Thymus (tissue), 11 donors: ENCODE measurements around the gene PDPR. TPM values are rescaled to one million over a fixed set of nuclear protein-coding genes. Genes with fewer than 3 reads are reported as not detected.
"Not testable (repeated sequence)": the region's sequence is repeated elsewhere in the genome, so short reads cannot be mapped to it uniquely, and the experiment has no call there.

Source experiments
- DNase-seq, 9 donors: peaks; one replicate each; pipeline ENCODE4 v3.0.0-alpha.2; 2013; ENCODE audit warnings: low spot score in 9 of 9, low read depth in 6 of 9, missing footprints in 1 of 9
- H3K27ac ChIP-seq, 2 donors: one replicate each; pipeline ENCODE4 v1.5.1; 2013; ENCODE audit warnings: control low read depth in 1 of 2, low read depth in 1 of 2, low read length in 1 of 2, mild to moderate bottlenecking in 1 of 2, moderate library complexity in 1 of 2
- H3K27me3 ChIP-seq, 2 donors: one replicate each; pipeline ENCODE4 v1.5.1; 2013; ENCODE audit warnings: low read length in 1 of 2; ENCODE audit not compliant: control insufficient read depth in 2 of 2, insufficient read depth in 1 of 2
- H3K36me3 ChIP-seq, 2 donors: one replicate each; pipeline ENCODE4 v1.5.1; 2013; ENCODE audit warnings: low read length in 1 of 2, mild to moderate bottlenecking in 1 of 2, moderate library complexity in 1 of 2; ENCODE audit not compliant: control insufficient read depth in 2 of 2, insufficient read depth in 2 of 2
- H3K4me1 ChIP-seq, 2 donors: one replicate each; pipeline ENCODE4 v1.5.1; 2013; ENCODE audit warnings: low read length in 2 of 2; ENCODE audit not compliant: control insufficient read depth in 2 of 2, insufficient read depth in 2 of 2
- H3K4me3 ChIP-seq, 2 donors: one replicate each; pipeline ENCODE4 v1.5.1; 2013; ENCODE audit warnings: low read length in 2 of 2, control low read depth in 1 of 2, mild to moderate bottlenecking in 1 of 2
- H3K9me3 ChIP-seq, 2 donors: one replicate each; pipeline ENCODE4 v1.5.1; 2013; ENCODE audit warnings: low read length in 1 of 2, mild to moderate bottlenecking in 1 of 2; ENCODE audit not compliant: control insufficient read depth in 2 of 2, insufficient read depth in 1 of 2
- WGBS: extraction: QIAGEN DNeasy Blood & Tissue Kit; methylation state at CpG from one replicate; pipeline ENCODE4 v1.1.7; 2013; 5-methylcytosine and 5-hydroxymethylcytosine counted together
- polyA plus RNA-seq: library from polyadenylated mRNA; stranded (reverse); fragments of 200-250 nt; gene quantifications from one replicate; pipeline ENCODE4 v1.2.3, GENCODE V29; 2013
- total RNA-seq: library from RNA; stranded (reverse); fragments of 120-200 nt; gene quantifications from one replicate; pipeline ENCODE4 v1.2.4, GENCODE V29; 2013
- donor health status: healthy.

PDPR gene
- total and polyA plus RNA-seq, 2 donors = 8.4 to 10.1 TPM

GRCh38 chr16:70198230-70198629, 84.1 kb downstream of the PDPR start:
- H3K4me1 ChIP-seq, H3K9me3 ChIP-seq, H3K27me3 ChIP-seq, DNase-seq, H3K27ac ChIP-seq, H3K36me3 ChIP-seq, H3K4me3 ChIP-seq: not testable (repeated sequence)
- 93% methylated on average over 9 of the region's 9 CpGs for WGBS

GRCh38 chr16:70198666-70199065, 84.5 kb downstream of the PDPR start:
- H3K36me3 ChIP-seq, H3K27me3 ChIP-seq, DNase-seq, H3K4me3 ChIP-seq, H3K27ac ChIP-seq, H3K9me3 ChIP-seq, H3K4me1 ChIP-seq: not testable (repeated sequence)
- 91% methylated on average over 3 of the region's 3 CpGs for WGBS

GRCh38 chr16:70199170-70199569, 85.0 kb downstream of the PDPR start:
- H3K36me3 ChIP-seq, H3K9me3 ChIP-seq, H3K4me3 ChIP-seq, H3K27me3 ChIP-seq, H3K4me1 ChIP-seq, H3K27ac ChIP-seq, DNase-seq: not testable (repeated sequence)
- WGBS = 95% methylated on average over 9 of the region's 9 CpGs

- not testable (repeated sequence) for H3K36me3 ChIP-seq, H3K27ac ChIP-seq, H3K4me3 ChIP-seq, H3K9me3 ChIP-seq, DNase-seq, H3K27me3 ChIP-seq, H3K4me1 ChIP-seq
- WGBS = 91% methylated on average over 8 of the region's 8 CpGs
Observed at GRCh38 chr16:70200063-70200462, 85.9 kb downstream of the PDPR start.

GRCh38 chr16:70203508-70203907, 89.4 kb downstream of the PDPR start:
- not testable (repeated sequence) for H3K9me3 ChIP-seq, DNase-seq, H3K4me3 ChIP-seq, H3K27ac ChIP-seq, H3K27me3 ChIP-seq, H3K4me1 ChIP-seq, H3K36me3 ChIP-seq
- 89% methylated on average over 4 of the region's 7 CpGs for WGBS

- 94% methylated on average over 17 of the region's 29 CpGs for WGBS
- H3K27ac ChIP-seq, H3K4me3 ChIP-seq, H3K4me1 ChIP-seq, DNase-seq, H3K9me3 ChIP-seq, H3K27me3 ChIP-seq, H3K36me3 ChIP-seq: not testable (repeated sequence)
Observed at GRCh38 chr16:70204010-70204409, 89.9 kb downstream of the PDPR start.

GRCh38 chr16:70204668-70205405, 90.7 kb downstream of the PDPR start:
- H3K4me1 ChIP-seq, H3K9me3 ChIP-seq, H3K27ac ChIP-seq, DNase-seq, H3K4me3 ChIP-seq, H3K36me3 ChIP-seq, H3K27me3 ChIP-seq: not testable (repeated sequence)
- WGBS = 98% methylated on average over 43 of the region's 46 CpGs

- 98% methylated on average over 6 of the region's 6 CpGs for WGBS
- not testable (repeated sequence) for H3K27ac ChIP-seq, H3K4me3 ChIP-seq, H3K27me3 ChIP-seq, H3K36me3 ChIP-seq, H3K4me1 ChIP-seq, DNase-seq, H3K9me3 ChIP-seq
Observed at GRCh38 chr16:70206382-70206781, 92.2 kb downstream of the PDPR start.
